Measurements from ENCODE around the gene IRF2BP2.

- TF ChIP-seq, protein P1, sequence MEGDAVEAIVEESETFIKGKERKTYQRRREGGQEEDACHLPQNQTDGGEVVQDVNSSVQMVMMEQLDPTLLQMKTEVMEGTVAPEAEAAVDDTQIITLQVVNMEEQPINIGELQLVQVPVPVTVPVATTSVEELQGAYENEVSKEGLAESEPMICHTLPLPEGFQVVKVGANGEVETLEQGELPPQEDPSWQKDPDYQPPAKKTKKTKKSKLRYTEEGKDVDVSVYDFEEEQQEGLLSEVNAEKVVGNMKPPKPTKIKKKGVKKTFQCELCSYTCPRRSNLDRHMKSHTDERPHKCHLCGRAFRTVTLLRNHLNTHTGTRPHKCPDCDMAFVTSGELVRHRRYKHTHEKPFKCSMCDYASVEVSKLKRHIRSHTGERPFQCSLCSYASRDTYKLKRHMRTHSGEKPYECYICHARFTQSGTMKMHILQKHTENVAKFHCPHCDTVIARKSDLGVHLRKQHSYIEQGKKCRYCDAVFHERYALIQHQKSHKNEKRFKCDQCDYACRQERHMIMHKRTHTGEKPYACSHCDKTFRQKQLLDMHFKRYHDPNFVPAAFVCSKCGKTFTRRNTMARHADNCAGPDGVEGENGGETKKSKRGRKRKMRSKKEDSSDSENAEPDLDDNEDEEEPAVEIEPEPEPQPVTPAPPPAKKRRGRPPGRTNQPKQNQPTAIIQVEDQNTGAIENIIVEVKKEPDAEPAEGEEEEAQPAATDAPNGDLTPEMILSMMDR (IDR thresholded peaks at IDR 0.05) = no peak
- no peak for TF ChIP-seq POLR2A (IDR thresholded peaks at IDR 0.05)
- no peak for TF ChIP-seq EP300 (IDR thresholded peaks at IDR 0.05; ENCODE audit: low read depth)
- TF ChIP-seq POLR2AphosphoS5 (IDR thresholded peaks at IDR 0.05) = no peak
These were observed 19.0 kb upstream of the IRF2BP2 start for GRCh38 chr1:234629026-234629425.

All from transverse colon (tissue), 4 donors.